Lower leg skin (tissue), 3 donors: ENCODE results near the gene TRIM17.

Experiments used
- POLR2A ChIP-seq, 2 donors: fragments of 450-650 bp; IDR thresholded peaks; one replicate each; pipeline ENCODE4 v1.6.1; 2016 to 2017; ENCODE audit warnings: antibody characterized with exemption in 2 of 2, mild to moderate bottlenecking in 1 of 2, moderate library complexity in 1 of 2
- TF ChIP-seq, protein P1 (sequence below), 3 donors: fragments of 450-650 bp; IDR thresholded peaks; one replicate each; pipeline ENCODE4 v1.5.1; 2016; ENCODE audit warnings: antibody characterized with exemption in 3 of 3, mild to moderate bottlenecking in 3 of 3, moderate library complexity in 2 of 3

DNA sequence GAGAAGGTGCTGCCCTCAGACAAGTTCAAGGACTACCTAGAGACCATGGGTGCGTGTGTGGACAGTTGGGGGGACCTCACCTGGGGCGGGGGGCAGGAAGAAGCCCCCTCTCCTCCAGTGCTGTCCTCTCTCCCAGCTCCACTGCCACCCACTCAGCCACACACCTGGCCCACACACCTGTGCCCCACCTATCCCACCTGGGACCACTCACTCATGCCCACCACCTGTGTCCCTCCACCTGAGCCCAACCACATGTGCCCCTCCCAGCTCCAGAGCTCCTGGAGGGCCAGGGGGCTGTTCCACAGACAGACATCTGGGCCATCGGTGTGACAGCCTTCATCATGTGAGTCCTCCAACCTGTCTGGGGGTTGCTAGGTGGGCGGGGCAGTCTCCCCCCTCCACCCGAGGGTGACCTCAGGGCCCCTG, 39.0 kb downstream of the TRIM17 start:
- no peak for TF ChIP-seq POLR2A (IDR thresholded peaks at IDR 0.05)
- TF ChIP-seq, protein P1, sequence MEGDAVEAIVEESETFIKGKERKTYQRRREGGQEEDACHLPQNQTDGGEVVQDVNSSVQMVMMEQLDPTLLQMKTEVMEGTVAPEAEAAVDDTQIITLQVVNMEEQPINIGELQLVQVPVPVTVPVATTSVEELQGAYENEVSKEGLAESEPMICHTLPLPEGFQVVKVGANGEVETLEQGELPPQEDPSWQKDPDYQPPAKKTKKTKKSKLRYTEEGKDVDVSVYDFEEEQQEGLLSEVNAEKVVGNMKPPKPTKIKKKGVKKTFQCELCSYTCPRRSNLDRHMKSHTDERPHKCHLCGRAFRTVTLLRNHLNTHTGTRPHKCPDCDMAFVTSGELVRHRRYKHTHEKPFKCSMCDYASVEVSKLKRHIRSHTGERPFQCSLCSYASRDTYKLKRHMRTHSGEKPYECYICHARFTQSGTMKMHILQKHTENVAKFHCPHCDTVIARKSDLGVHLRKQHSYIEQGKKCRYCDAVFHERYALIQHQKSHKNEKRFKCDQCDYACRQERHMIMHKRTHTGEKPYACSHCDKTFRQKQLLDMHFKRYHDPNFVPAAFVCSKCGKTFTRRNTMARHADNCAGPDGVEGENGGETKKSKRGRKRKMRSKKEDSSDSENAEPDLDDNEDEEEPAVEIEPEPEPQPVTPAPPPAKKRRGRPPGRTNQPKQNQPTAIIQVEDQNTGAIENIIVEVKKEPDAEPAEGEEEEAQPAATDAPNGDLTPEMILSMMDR (IDR thresholded peaks at IDR 0.05) = no peak
